ENCODE results near the gene TMEM43. TPM values are rescaled to one million over a fixed set of nuclear protein-coding genes. Genes with fewer than 3 reads are reported as not detected.

The TMEM43 gene
- total and polyA plus RNA-seq, 2 of the 13 experiments (the other 11 are each of a cell fraction or from before 2014, with no cell fraction given) = 48.9 to 50.5 TPM

DNA sequence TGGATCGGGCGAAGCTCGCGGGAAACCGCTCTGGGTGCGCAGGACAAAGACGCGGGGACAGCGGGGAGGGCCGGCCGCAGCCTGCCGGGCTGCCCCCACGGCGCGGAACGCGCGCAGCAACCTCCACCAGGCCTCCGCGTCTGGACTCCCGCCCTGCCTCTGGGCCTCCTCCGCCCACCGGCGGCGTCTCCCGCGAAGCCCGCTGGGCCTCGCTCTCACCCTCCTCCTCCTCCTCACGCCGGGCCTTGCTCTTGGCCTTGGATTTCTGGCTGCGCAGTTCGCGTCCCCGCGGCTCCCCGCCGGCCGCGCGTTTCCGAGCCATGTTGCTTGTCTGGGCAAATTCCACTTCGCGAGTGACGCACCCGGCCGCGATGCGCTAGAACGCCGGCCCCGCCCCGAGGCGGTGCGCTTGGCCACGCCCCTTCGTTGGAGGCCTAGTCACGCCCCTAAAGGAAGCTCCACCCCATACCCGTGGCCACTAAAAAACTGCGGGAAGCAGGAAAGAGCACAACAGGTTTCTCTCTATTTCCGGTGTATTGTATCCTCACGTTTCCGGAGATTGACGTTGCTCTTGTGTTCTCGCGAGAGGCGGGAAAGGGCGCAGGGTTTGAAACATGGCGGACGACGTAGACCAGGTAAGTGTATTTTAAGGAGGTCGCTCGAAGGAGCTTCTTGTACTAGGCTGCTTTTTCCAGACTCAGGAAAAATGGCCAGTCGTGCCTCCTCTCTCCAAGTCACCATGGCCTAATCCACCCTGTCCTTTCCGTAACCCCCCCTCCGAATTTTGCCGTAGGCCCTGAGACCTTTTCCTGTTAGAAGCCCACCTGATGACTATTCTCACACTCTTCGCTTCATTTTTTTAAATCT is 53.6 kb downstream of the TMEM43 start, which contains the start of the genes LSM3 and XPC (continued):
- TF ChIP-seq, protein P1, sequence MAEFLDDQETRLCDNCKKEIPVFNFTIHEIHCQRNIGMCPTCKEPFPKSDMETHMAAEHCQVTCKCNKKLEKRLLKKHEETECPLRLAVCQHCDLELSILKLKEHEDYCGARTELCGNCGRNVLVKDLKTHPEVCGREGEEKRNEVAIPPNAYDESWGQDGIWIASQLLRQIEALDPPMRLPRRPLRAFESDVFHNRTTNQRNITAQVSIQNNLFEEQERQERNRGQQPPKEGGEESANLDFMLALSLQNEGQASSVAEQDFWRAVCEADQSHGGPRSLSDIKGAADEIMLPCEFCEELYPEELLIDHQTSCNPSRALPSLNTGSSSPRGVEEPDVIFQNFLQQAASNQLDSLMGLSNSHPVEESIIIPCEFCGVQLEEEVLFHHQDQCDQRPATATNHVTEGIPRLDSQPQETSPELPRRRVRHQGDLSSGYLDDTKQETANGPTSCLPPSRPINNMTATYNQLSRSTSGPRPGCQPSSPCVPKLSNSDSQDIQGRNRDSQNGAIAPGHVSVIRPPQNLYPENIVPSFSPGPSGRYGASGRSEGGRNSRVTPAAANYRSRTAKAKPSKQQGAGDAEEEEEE (CRISPR knock-in tag; IDR thresholded peaks at IDR 0.05; ENCODE audit: borderline replicate concordance) = peak; percentile 40; the same call in 1 of the 2 replicates
- TF ChIP-seq HOXA5 (CRISPR knock-in tag; IDR thresholded peaks at IDR 0.05) (0 out of 2 replicates have a peak, but pooled peaks have one; percentile 48), ZNF432 (CRISPR knock-in tag; IDR thresholded peaks at IDR 0.05; ENCODE audit: borderline replicate concordance) (no peak), PHF21A (CRISPR knock-in tag; IDR thresholded peaks at IDR 0.05) (peak; percentile 43; the same call in 1 of the 2 replicates), ZSCAN22 (CRISPR knock-in tag; IDR thresholded peaks at IDR 0.05) (peak; percentile 72; the same call in 1 of the 2 replicates), TMF1 (CRISPR knock-in tag; IDR thresholded peaks at IDR 0.05; ENCODE audit: low read depth) (peak; percentile 87; the same call in 1 of the 2 replicates), ZNF354B (CRISPR knock-in tag; IDR thresholded peaks at IDR 0.05) (no peak), NBN (conservative IDR thresholded peaks at IDR 0.05) (no peak), HDAC2 (CRISPR knock-in tag; IDR thresholded peaks at IDR 0.05) (peak; percentile 59; the same call in 1 of the 2 replicates), ZNF761 (CRISPR knock-in tag; conservative IDR thresholded peaks at IDR 0.05) (peak; percentile 81; the same call in 1 of the 2 replicates)
- TF ChIP-seq, protein P2, sequence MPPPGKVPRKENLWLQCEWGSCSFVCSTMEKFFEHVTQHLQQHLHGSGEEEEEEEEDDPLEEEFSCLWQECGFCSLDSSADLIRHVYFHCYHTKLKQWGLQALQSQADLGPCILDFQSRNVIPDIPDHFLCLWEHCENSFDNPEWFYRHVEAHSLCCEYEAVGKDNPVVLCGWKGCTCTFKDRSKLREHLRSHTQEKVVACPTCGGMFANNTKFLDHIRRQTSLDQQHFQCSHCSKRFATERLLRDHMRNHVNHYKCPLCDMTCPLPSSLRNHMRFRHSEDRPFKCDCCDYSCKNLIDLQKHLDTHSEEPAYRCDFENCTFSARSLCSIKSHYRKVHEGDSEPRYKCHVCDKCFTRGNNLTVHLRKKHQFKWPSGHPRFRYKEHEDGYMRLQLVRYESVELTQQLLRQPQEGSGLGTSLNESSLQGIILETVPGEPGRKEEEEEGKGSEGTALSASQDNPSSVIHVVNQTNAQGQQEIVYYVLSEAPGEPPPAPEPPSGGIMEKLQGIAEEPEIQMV (CRISPR knock-in tag; IDR thresholded peaks at IDR 0.05; ENCODE audit: low read depth) = no peak; the same call in 1 of the 2 replicates
- TF ChIP-seq, protein P3, sequence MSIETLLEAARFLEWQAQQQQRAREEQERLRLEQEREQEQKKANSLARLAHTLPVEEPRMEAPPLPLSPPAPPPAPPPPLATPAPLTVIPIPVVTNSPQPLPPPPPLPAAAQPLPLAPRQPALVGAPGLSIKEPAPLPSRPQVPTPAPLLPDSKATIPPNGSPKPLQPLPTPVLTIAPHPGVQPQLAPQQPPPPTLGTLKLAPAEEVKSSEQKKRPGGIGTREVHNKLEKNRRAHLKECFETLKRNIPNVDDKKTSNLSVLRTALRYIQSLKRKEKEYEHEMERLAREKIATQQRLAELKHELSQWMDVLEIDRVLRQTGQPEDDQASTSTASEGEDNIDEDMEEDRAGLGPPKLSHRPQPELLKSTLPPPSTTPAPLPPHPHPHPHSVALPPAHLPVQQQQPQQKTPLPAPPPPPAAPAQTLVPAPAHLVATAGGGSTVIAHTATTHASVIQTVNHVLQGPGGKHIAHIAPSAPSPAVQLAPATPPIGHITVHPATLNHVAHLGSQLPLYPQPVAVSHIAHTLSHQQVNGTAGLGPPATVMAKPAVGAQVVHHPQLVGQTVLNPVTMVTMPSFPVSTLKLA (IDR thresholded peaks at IDR 0.05) = peak; percentile 49; the same call in 1 of the 2 replicates
- TF ChIP-seq, protein P4, sequence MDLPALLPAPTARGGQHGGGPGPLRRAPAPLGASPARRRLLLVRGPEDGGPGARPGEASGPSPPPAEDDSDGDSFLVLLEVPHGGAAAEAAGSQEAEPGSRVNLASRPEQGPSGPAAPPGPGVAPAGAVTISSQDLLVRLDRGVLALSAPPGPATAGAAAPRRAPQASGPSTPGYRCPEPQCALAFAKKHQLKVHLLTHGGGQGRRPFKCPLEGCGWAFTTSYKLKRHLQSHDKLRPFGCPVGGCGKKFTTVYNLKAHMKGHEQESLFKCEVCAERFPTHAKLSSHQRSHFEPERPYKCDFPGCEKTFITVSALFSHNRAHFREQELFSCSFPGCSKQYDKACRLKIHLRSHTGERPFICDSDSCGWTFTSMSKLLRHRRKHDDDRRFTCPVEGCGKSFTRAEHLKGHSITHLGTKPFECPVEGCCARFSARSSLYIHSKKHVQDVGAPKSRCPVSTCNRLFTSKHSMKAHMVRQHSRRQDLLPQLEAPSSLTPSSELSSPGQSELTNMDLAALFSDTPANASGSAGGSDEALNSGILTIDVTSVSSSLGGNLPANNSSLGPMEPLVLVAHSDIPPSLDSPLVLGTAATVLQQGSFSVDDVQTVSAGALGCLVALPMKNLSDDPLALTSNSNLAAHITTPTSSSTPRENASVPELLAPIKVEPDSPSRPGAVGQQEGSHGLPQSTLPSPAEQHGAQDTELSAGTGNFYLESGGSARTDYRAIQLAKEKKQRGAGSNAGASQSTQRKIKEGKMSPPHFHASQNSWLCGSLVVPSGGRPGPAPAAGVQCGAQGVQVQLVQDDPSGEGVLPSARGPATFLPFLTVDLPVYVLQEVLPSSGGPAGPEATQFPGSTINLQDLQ (CRISPR knock-in tag; IDR thresholded peaks at IDR 0.05) = no peak; the same call in 1 of the 2 replicates
- TF ChIP-seq, protein P5, sequence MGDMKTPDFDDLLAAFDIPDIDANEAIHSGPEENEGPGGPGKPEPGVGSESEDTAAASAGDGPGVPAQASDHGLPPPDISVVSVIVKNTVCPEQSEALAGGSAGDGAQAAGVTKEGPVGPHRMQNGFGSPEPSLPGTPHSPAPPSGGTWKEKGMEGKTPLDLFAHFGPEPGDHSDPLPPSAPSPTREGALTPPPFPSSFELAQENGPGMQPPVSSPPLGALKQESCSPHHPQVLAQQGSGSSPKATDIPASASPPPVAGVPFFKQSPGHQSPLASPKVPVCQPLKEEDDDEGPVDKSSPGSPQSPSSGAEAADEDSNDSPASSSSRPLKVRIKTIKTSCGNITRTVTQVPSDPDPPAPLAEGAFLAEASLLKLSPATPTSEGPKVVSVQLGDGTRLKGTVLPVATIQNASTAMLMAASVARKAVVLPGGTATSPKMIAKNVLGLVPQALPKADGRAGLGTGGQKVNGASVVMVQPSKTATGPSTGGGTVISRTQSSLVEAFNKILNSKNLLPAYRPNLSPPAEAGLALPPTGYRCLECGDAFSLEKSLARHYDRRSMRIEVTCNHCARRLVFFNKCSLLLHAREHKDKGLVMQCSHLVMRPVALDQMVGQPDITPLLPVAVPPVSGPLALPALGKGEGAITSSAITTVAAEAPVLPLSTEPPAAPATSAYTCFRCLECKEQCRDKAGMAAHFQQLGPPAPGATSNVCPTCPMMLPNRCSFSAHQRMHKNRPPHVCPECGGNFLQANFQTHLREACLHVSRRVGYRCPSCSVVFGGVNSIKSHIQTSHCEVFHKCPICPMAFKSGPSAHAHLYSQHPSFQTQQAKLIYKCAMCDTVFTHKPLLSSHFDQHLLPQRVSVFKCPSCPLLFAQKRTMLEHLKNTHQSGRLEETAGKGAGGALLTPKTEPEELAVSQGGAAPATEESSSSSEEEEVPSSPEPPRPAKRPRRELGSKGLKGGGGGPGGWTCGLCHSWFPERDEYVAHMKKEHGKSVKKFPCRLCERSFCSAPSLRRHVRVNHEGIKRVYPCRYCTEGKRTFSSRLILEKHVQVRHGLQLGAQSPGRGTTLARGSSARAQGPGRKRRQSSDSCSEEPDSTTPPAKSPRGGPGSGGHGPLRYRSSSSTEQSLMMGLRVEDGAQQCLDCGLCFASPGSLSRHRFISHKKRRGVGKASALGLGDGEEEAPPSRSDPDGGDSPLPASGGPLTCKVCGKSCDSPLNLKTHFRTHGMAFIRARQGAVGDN (CRISPR knock-in tag; IDR thresholded peaks at IDR 0.05) = peak; percentile 94
- TF ChIP-seq, protein P6, sequence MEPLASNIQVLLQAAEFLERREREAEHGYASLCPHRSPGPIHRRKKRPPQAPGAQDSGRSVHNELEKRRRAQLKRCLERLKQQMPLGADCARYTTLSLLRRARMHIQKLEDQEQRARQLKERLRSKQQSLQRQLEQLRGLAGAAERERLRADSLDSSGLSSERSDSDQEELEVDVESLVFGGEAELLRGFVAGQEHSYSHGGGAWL (CRISPR knock-in tag; IDR thresholded peaks at IDR 0.05) = peak; percentile 84
